K562 (cell line): ENCODE measurements around the gene PSMD10. TPM values are rescaled to one million over a fixed set of nuclear protein-coding genes. Genes with fewer than 3 reads are reported as not detected.

Source experiments
- ATAC-seq: fragments of 200-7000 bp; cut with Tn5 transposase; 3 replicates; pipeline ENCODE4 v1.9.1; 2020; ENCODE audit warnings: moderate library complexity
- BruUV-seq: library from RNA; stranded (reverse); fragments of 400-500 nt; replicated peaks from 2 replicates; lab custom pipeline; 2021; lab: Mats Ljungman, UMichigan
- CTCF ChIA-PET: fragments of 300-600 bp; formaldehyde crosslinking; extraction: SDS; loops from one replicate; lab custom pipeline; 2021; ENCODE audit warnings: low intra/inter-chr PET ratio; lab: Yijun Ruan, JAX
- POLR2A ChIA-PET: fragments of 300-600, 350-650 bp; sonication (Branson Sonifier 250); formaldehyde crosslinking; extraction: SDS; loops from one replicate; lab custom pipeline; 2021; ENCODE audit warnings: antibody characterized with exemption, inconsistent platforms; lab: Yijun Ruan, JAX
- DNase-seq, 4 experiments: peaks; one replicate each; pipeline versions ENCODE4 v3.0.0 to v3.0.0-alpha.2; 2011 to 2018; ENCODE audit warnings: low spot score in 3 of 4, mixed read lengths in 3 of 4; ENCODE audit errors: extremely low read depth in 1 of 4
- FAIRE-seq: peaks from 2 replicates; lab custom pipeline; 2011; peaks lifted over from hg19 to GRCh38; lab: Jason Lieb, UNC
- H2AFZ ChIP-seq: 2 replicates; pipeline ENCODE4 v1.6.0; 2011; ENCODE audit warnings: low read depth, low read length, control low read depth, inconsistent platforms
- H3K27ac ChIP-seq: fragments of 200-600 bp; 3 replicates; pipeline ENCODE4 v1.8.0; 2011; ENCODE audit warnings: low read depth, mild to moderate bottlenecking, control low read depth, inconsistent platforms, low read length, moderate library complexity, mixed read lengths; ENCODE audit errors: extremely low read depth
- H3K27me3 ChIP-seq, 2 experiments: fragments of 300-600 bp in 1 of 2; 2 replicates in 1 of 2; 3 replicates in 1 of 2; pipeline versions ENCODE4 v1.6.0 to v1.8.0; 2011; ENCODE audit warnings: inconsistent platforms in 2 of 2, low read length in 2 of 2, mild to moderate bottlenecking in 1 of 2, mixed read lengths in 1 of 2, moderate library complexity in 1 of 2; ENCODE audit not compliant: control insufficient read depth in 2 of 2, insufficient read depth in 2 of 2
- H3K36me3 ChIP-seq: fragments of 300-600 bp; 3 replicates; pipeline ENCODE4 v1.8.0; 2011; ENCODE audit warnings: mild to moderate bottlenecking, low read length, inconsistent platforms; ENCODE audit not compliant: control insufficient read depth, insufficient read depth
- H3K4me1 ChIP-seq, 2 experiments: fragments of 200-600 bp in 1 of 2; replicated peaks in 1 of 2; 2 replicates in 1 of 2; 3 replicates in 1 of 2; pipeline versions ENCODE4 v1.5.1 to v1.8.0; 2011; ENCODE audit warnings: inconsistent platforms in 2 of 2, low read length in 2 of 2, mild to moderate bottlenecking in 1 of 2, mixed read lengths in 1 of 2, moderate library complexity in 1 of 2; ENCODE audit not compliant: control insufficient read depth in 2 of 2, insufficient read depth in 2 of 2
- H3K4me2 ChIP-seq: 2 replicates; pipeline ENCODE4 v1.6.1; 2011; ENCODE audit warnings: low read length, control low read depth, inconsistent platforms, mixed read lengths; ENCODE audit not compliant: insufficient read depth
- H3K4me3 ChIP-seq: fragments of 200-600 bp; sonication (generic), shearing (Covaris generic); 2 replicates; pipeline ENCODE4 v1.5.1; 2016; ENCODE audit warnings: control low read depth, inconsistent platforms
- H3K79me2 ChIP-seq: fragments of 200-600 bp; 3 replicates; pipeline ENCODE4 v1.8.0; 2011; ENCODE audit warnings: low read length, inconsistent platforms; ENCODE audit not compliant: control insufficient read depth, insufficient read depth
- H3K9ac ChIP-seq, 2 experiments: 2 replicates each; pipeline versions ENCODE4 v1.6.0 to v1.6.1; 2011; ENCODE audit warnings: low read depth in 2 of 2, low read length in 2 of 2, control low read depth in 1 of 2, inconsistent platforms in 1 of 2, mild to moderate bottlenecking in 1 of 2, mixed read lengths in 1 of 2; ENCODE audit not compliant: insufficient read depth in 1 of 2
- H3K9me1 ChIP-seq: one replicate; pipeline ENCODE4 v1.6.0; 2011; ENCODE audit warnings: inconsistent platforms, mild to moderate bottlenecking, low read length, moderate library complexity; ENCODE audit not compliant: control insufficient read depth, insufficient read depth
- H3K9me3 ChIP-seq: replicated peaks from 2 replicates; pipeline ENCODE4 v1.5.1; 2011; ENCODE audit warnings: low read depth, low read length, inconsistent platforms; ENCODE audit not compliant: control insufficient read depth, insufficient read depth
- H4K20me1 ChIP-seq: replicated peaks from 2 replicates; pipeline ENCODE4 v1.6.1; 2011; ENCODE audit warnings: low read length, inconsistent platforms, mixed read lengths; ENCODE audit not compliant: control insufficient read depth, insufficient read depth
- MAFF ChIP-seq: IDR thresholded peaks from 2 replicates; pipeline ENCODE4 v1.6.1; 2012; ENCODE audit warnings: low read length, improper control_type of control experiment
- MAFG ChIP-seq: fragments of 450-650 bp; conservative IDR thresholded peaks from 2 replicates; pipeline ENCODE4 v1.6.1; 2016; ENCODE audit warnings: missing genetic modification characterization, missing compliant biosample characterization
- MAFK ChIP-seq: IDR thresholded peaks from 2 replicates; pipeline ENCODE4 v1.6.1; 2011; ENCODE audit warnings: low read length, improper control_type of control experiment
- RFX1 ChIP-seq: fragments of 450-650 bp; IDR thresholded peaks from 2 replicates; pipeline ENCODE4 v1.6.1; 2016; ENCODE audit warnings: mild to moderate bottlenecking, moderate library complexity
- ZNF316 ChIP-seq: fragments of 450-650 bp; IDR thresholded peaks from 2 replicates; pipeline ENCODE4 v1.6.1; 2016
- ZNF76 ChIP-seq: fragments of 250-450 bp; sonication (Bioruptor Pico); IDR thresholded peaks from 2 replicates; pipeline ENCODE4 v1.4.0; 2020; ENCODE audit warnings: mild to moderate bottlenecking, moderate library complexity, borderline replicate concordance
- WGBS: fragments of 100-300 bp; shearing (Covaris generic); methylation state at CpG from one replicate; pipeline ENCODE4 v1.1.6; 2016; ENCODE audit warnings: low coverage, mixed read lengths; ENCODE audit not compliant: insufficient coverage; ENCODE audit errors: missing lambda C conversion rate; 5-methylcytosine and 5-hydroxymethylcytosine counted together
- in situ Hi-C: fragments of 300-500 bp; cut with MboI; formaldehyde crosslinking; loops from 4 replicates; pipeline ENCODE4 v1.15.0; 2018; ENCODE audit warnings: inconsistent platforms, mixed read lengths
- intact Hi-C: fragments of 100-400 bp; cut with micrococcal nuclease; formaldehyde crosslinking; loops from 2 replicates; pipeline ENCODE4 v1.14.2; 2022
- polyA plus RNA-seq, 8 experiments: library from polyadenylated mRNA; depleted of rRNA in 4 of 8; stranded (reverse) in 5 of 8; unstranded in 3 of 8; fragments of >200 nt; fragmentation: Nextera tagmentation in 2 of 8; fragmentation: Illumina TruSeq in 1 of 8; extraction: Ambion mirVana in 2 of 8; extraction: Trizol in 1 of 8; gene quantifications; 2 replicates each; pipeline versions ENCODE4 v1.2.1 to v1.2.3, GENCODE V29; 2011 to 2014; ENCODE audit warnings: inconsistent platforms in 1 of 8, missing spikeins in 1 of 8
- total RNA-seq, 7 experiments: library from RNA; depleted of rRNA in 6 of 7; stranded (reverse); fragments of >200 nt in 6 of 7; fragmentation: Illumina TruSeq in 2 of 7; extraction: Trizol in 2 of 7; gene quantifications; 2 replicates each; pipeline versions ENCODE4 v1.2.1 to v1.2.3, GENCODE V29; 2011 to 2021; ENCODE audit warnings: low replicate concordance in 1 of 7
- TF ChIP-seq, protein P1 (sequence below): sonication (generic); formaldehyde crosslinking; IDR thresholded peaks from 2 replicates; pipeline ENCODE4 v1.8.1; 2023; ENCODE audit warnings: mild to moderate bottlenecking, missing genetic modification reagents

Gene PSMD10
- total and polyA plus RNA-seq, 9 of the 15 experiments (the other 6 are each of a cell fraction or from before 2014, with no cell fraction given): 47.8 to 163 (median 70.4) TPM

DNA sequence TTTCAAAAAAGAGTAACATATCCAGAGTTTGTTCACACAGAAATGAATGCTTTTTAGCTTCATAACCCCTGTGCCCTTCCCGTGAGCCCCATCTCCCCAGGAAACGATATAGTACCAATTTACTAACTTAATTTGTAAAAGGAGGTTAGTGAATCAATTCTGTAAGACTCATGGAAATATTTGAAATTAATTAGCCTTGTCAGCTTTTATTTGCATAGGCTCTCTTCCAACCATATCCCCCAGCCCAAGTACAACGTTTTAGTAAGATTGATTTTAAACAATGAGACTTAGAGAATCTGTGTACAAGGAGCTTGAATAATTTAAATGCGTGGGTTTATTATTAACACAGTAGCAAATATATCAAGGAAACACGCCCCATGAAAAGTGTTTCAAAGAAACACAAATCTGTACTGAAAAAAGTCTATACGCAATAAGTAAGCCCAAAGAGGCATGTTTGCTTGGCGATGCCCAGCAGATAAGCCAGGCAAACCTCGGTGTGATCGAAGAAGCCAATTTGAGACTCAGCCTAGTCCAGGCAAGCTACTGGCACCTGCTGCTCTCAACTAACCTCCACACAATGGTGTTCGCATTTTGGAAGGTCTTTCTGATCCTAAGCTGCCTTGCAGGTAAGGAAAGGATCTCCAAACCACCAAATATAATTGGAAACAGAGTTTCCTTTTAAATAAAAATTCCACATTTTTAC is 46.6 kb downstream of the PSMD10 start, which contains the start of gene VSIG1:
TSS of gene VSIG1 (plus strand) at position 512 of the 703 bp plus-strand sequence. CDS start at position 578, 66 bp downstream.
- CTCF ChIA-PET: no interaction called here

More for the DNA sequence above, 46.6 kb downstream of the PSMD10 start, which contains the start of gene VSIG1:
- 8% methylated on average over 10 of the region's 10 CpGs for WGBS
- H2AFZ ChIP-seq: no peak within 1 kb of the TSS
- H4K20me1 ChIP-seq: no peaks in the 10 kb centered on the region
- no peaks in the 10 kb centered on the region for H3K79me2 ChIP-seq
- H3K9ac ChIP-seq: no peak within 1 kb of the TSS
- H3K4me1 ChIP-seq: no peaks in the 10 kb centered on the region
- H3K9me1 ChIP-seq: peaks cover 3% of the 10 kb centered on the region
- no peaks in the 10 kb centered on the region; a peak in 1 of 5 replicates for H3K27me3 ChIP-seq
- no peak for TF ChIP-seq ZNF76 (CRISPR knock-in tag)
- TF ChIP-seq ZNF316: peak; percentile 52; the same call in 1 of the 2 replicates
- TF ChIP-seq MAFF: peak; percentile 38; the same call in 1 of the 2 replicates
- TF ChIP-seq RFX1: no peak
- peak; percentile 30; the same call in 1 of the 2 replicates for TF ChIP-seq MAFG
- TF ChIP-seq, protein P1, sequence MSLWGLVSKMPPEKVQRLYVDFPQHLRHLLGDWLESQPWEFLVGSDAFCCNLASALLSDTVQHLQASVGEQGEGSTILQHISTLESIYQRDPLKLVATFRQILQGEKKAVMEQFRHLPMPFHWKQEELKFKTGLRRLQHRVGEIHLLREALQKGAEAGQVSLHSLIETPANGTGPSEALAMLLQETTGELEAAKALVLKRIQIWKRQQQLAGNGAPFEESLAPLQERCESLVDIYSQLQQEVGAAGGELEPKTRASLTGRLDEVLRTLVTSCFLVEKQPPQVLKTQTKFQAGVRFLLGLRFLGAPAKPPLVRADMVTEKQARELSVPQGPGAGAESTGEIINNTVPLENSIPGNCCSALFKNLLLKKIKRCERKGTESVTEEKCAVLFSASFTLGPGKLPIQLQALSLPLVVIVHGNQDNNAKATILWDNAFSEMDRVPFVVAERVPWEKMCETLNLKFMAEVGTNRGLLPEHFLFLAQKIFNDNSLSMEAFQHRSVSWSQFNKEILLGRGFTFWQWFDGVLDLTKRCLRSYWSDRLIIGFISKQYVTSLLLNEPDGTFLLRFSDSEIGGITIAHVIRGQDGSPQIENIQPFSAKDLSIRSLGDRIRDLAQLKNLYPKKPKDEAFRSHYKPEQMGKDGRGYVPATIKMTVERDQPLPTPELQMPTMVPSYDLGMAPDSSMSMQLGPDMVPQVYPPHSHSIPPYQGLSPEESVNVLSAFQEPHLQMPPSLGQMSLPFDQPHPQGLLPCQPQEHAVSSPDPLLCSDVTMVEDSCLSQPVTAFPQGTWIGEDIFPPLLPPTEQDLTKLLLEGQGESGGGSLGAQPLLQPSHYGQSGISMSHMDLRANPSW (CRISPR knock-in tag): no peak
- TF ChIP-seq MAFK: 0 out of 2 replicates have a peak, but pooled peaks have one; percentile 10
- TF ChIP-seq, all 486 proteins: peak for 4
- DNase-seq: no peak
- FAIRE-seq: no peak
- BruUV-seq: no TSS peak
- no peak for ATAC-seq
- Histone ChIP-seq H3K4me3 (no peak within 1 kb of the TSS), H3K27ac (no peak within 1 kb of the TSS), H3K4me2 (no peak within 1 kb of the TSS), H3K36me3 (no peaks in the 10 kb centered on the region), H3K9me3 (no peaks in the 10 kb centered on the region)
- intact Hi-C loops: no loop called here
- POLR2A ChIA-PET: no interaction called here
- in situ Hi-C loops: no loop called here
